Lower lobe of right lung (tissue), 2 donors: ENCODE measurements around the gene OXCT1. TPM values are rescaled to one million over a fixed set of nuclear protein-coding genes. Genes with fewer than 3 reads are reported as not detected.
A peak's percentile ranks its signal among the peaks of the same experiment; 100 is the strongest.

Source experiments
- ATAC-seq, 2 donors: fragments of 200-7000 bp; cut with Tn5 transposase; one replicate each; pipeline ENCODE4 v1.9.1; 2020 to 2022; ENCODE audit warnings: mild to moderate bottlenecking in 2 of 2, moderate library complexity in 2 of 2
- DNase-seq: peaks from one replicate; pipeline ENCODE4 v3.0.0-alpha.2; 2020
- H3K27ac ChIP-seq: fragments of 200-600 bp; one replicate; pipeline ENCODE4 v1.8.0; 2022
- H3K27me3 ChIP-seq: fragments of 200-600 bp; one replicate; pipeline ENCODE4 v1.8.0; 2022; ENCODE audit warnings: low read depth
- H3K36me3 ChIP-seq: fragments of 200-600 bp; one replicate; pipeline ENCODE4 v1.8.0; 2022; ENCODE audit warnings: mild to moderate bottlenecking
- H3K4me1 ChIP-seq: fragments of 200-600 bp; one replicate; pipeline ENCODE4 v1.8.0; 2022
- H3K4me3 ChIP-seq: fragments of 200-600 bp; one replicate; pipeline ENCODE4 v1.8.0; 2022; ENCODE audit warnings: mild to moderate bottlenecking
- H3K9me3 ChIP-seq: fragments of 200-600 bp; one replicate; pipeline ENCODE4 v1.8.0; 2022
- CTCF ChIP-seq: fragments of 200-600 bp; IDR thresholded peaks from one replicate; pipeline ENCODE4 v1.8.0; 2022; ENCODE audit warnings: antibody characterized with exemption, mild to moderate bottlenecking
- intact Hi-C: fragments of 100-400 bp; cut with DNase I; formaldehyde crosslinking; loops from one replicate; pipeline ENCODE4 v1.11.0; 2022
- total RNA-seq: library from RNA; stranded (reverse); fragmentation: NEBNext Ultra II Directional; extraction: Animal tissue kit (Norgen Biotek cat#: 25700); gene quantifications from one replicate; pipeline ENCODE4 v1.2.1, GENCODE V29; 2021
- donor health status: DM: no; HTN: yes; CAD: no; lungs with severe emphysema.

OXCT1 gene
- total RNA-seq, 1 donor from 2014 or later, result 10.2 TPM

GRCh38 chr5:41763574-41763973 lies 106.7 kb downstream of the OXCT1 start:
- no peak for TF ChIP-seq CTCF
- H3K4me3 ChIP-seq, result no peak overlapping the region
- H3K27me3 ChIP-seq, result no peaks in the 10 kb centered on the region
- DNase-seq (no peak), ATAC-seq (no peak)
- intact Hi-C loops, result no loop called here
- H3K27ac ChIP-seq, result no peak overlapping the region
- no peaks in the 10 kb centered on the region for H3K4me1 ChIP-seq
- H3K9me3 ChIP-seq, result no peaks in the 10 kb centered on the region
- no peaks in the 10 kb centered on the region for H3K36me3 ChIP-seq

- H3K27ac ChIP-seq, result no peak overlapping the region
- no peak for DNase-seq
- H3K9me3 ChIP-seq, result no peaks in the 10 kb centered on the region
- no peak for TF ChIP-seq CTCF
- no peak overlapping the region for H3K4me3 ChIP-seq
- H3K27me3 ChIP-seq, result no peaks in the 10 kb centered on the region
- intact Hi-C loops, result no loop called here
- H3K36me3 ChIP-seq, result no peaks in the 10 kb centered on the region
- ATAC-seq, result no peak
- H3K4me1 ChIP-seq, result no peaks in the 10 kb centered on the region
Measured at GRCh38 chr5:41763081-41763480, 107.1 kb downstream of the OXCT1 start.

GRCh38 chr5:41762426-41762825 lies 107.8 kb downstream of the OXCT1 start:
- H3K36me3 ChIP-seq, result no peaks in the 10 kb centered on the region
- TF ChIP-seq CTCF, result no peak
- DNase-seq (no peak), ATAC-seq (no peak)
- H3K4me3 ChIP-seq, result no peak overlapping the region
- H3K4me1 ChIP-seq, result no peaks in the 10 kb centered on the region
- no peaks in the 10 kb centered on the region for H3K27me3 ChIP-seq
- H3K9me3 ChIP-seq, result no peaks in the 10 kb centered on the region
- intact Hi-C loops, result no loop called here
- no peak overlapping the region for H3K27ac ChIP-seq

- intact Hi-C loops, result no loop called here
- no peak for ATAC-seq
- no peaks in the 10 kb centered on the region for H3K9me3 ChIP-seq
- no peaks in the 10 kb centered on the region for H3K36me3 ChIP-seq
- no peaks in the 10 kb centered on the region for H3K4me1 ChIP-seq
- no peak for DNase-seq
- no peak for TF ChIP-seq CTCF
- H3K4me3 ChIP-seq, result no peak overlapping the region
- no peak overlapping the region for H3K27ac ChIP-seq
- H3K27me3 ChIP-seq, result no peaks in the 10 kb centered on the region
Measured at GRCh38 chr5:41761663-41762062, 108.6 kb downstream of the OXCT1 start.

- ATAC-seq (no peak), DNase-seq (no peak)
- intact Hi-C loops, result no loop called here
- no peaks in the 10 kb centered on the region for H3K4me1 ChIP-seq
- no peaks in the 10 kb centered on the region for H3K9me3 ChIP-seq
- H3K4me3 ChIP-seq, result no peak overlapping the region
- no peak overlapping the region for H3K27ac ChIP-seq
- H3K27me3 ChIP-seq, result no peaks in the 10 kb centered on the region
- no peak for TF ChIP-seq CTCF
- H3K36me3 ChIP-seq, result no peaks in the 10 kb centered on the region
Measured at GRCh38 chr5:41755705-41756104, 114.5 kb downstream of the OXCT1 start.

- TF ChIP-seq CTCF, result peak; percentile 20
- DNase-seq (no peak), ATAC-seq (no peak)
- Histone ChIP-seq H3K4me1 (no peaks in the 10 kb centered on the region), H3K9me3 (no peaks in the 10 kb centered on the region), H3K27ac (no peak overlapping the region), H3K4me3 (no peak overlapping the region), H3K36me3 (no peaks in the 10 kb centered on the region), H3K27me3 (no peaks in the 10 kb centered on the region)
- intact Hi-C loops, result no loop called here
Measured at GRCh38 chr5:41754857-41755256, 115.4 kb downstream of the OXCT1 start.
